Measurements from ENCODE around the gene BMF.

GRCh38 chr15:40134885-40135284 is 26.2 kb upstream of the BMF start:
- TF ChIP-seq CTCF (IDR thresholded peaks at IDR 0.05), result no peak
- no peak for TF ChIP-seq POLR2A (IDR thresholded peaks at IDR 0.05)
